AG08396 (cell line): ENCODE results near the gene KSR1.
"Not testable (repeated sequence)": the region's sequence is repeated elsewhere in the genome, so short reads cannot be mapped to it uniquely, and the experiment has no call there.

ENCODE experiments used
- DNase-seq: peaks from one replicate; pipeline ENCODE4 v3.0.0; 2012; ENCODE audit warnings: low spot score, mixed read lengths

KSR1 gene

DNA sequence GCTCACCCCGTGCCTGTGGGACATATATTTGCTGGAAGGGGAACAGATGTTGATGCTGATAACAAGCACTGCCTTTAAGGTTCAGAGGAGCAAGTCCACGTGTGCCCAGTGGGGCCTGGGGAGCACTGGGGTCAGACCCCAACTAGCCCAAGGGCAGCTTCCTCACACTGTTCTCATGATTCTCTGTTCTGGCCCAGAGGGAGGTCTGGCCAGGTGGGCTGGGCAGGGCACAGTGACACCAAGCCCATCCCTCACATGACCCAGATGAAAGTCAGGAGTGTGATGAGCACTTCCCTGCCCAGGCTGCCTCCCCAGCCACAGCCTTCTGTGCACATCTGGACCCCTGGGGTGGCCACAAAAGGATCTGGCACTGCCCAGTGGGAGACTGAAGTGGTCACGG lies 29.8 kb upstream of the KSR1 start:
- not testable (repeated sequence) for DNase-seq

DNA sequence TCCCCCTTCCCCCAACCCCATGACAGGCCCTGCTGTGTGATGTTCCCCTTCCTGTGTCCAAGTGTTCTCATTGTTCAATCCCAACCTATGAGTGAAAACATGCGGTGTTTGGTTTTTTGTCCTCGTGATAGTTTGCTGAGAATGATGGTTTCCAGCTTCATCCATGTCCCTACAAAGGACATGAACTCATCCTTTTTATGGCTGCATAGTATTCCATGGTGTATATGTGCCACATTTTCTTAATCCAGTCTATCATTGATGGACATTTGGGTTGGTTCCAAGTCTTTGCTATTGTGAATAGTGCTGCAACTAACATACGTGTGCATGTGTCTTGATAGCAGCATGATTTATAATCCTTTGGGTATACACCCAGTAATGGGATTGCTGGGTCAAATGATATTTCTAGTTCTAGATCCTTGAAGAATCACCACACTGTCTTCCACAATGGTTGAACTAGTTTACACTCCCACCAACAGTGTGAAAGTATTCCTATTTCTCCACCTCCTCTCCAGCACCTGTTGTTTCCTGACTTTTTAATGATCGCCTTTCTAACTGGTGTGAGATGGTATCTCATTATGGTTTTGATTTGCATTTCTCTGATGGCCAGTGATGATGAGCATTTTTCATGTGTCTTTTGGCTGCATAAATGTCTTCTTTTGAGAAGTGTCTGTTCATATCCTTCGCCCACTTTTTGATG lies 28.9 kb upstream of the KSR1 start:
- DNase-seq, result not testable (repeated sequence)

DNA sequence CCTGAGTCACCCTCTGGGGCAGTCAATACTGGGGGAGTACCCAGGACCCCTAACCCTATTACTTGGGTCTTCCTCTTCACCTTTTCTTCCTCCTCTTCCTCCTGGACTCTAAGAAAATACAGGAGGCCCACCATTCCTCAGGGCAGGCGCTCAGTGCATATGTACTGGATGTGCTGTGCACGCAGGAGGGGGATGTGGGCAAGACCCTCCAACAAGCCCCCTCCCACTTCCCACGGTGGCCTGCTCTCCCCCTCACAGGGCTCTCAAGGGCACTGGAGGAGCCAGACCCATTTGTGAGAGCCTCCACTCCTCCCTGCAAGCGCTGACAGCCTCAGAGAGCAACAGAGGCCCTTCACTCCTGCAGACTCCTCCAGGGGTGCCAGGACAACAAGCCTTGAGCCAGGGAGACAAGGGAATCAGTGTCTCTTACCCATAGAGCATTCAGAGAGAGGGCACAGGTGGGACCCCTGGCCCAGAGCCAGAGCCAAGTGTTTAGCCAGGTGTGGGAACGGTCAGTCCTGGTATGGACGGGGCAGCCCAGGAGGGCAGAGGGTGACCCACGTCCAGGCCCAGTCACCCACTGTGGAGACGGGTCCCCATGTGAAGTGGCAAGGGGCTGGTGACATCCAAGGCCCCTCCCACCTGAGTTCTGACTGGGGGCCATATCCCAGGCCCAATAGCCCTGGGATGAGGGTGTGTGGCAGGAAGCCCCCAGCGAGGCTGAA lies 27.3 kb upstream of the KSR1 start:
- no peak for DNase-seq

DNA sequence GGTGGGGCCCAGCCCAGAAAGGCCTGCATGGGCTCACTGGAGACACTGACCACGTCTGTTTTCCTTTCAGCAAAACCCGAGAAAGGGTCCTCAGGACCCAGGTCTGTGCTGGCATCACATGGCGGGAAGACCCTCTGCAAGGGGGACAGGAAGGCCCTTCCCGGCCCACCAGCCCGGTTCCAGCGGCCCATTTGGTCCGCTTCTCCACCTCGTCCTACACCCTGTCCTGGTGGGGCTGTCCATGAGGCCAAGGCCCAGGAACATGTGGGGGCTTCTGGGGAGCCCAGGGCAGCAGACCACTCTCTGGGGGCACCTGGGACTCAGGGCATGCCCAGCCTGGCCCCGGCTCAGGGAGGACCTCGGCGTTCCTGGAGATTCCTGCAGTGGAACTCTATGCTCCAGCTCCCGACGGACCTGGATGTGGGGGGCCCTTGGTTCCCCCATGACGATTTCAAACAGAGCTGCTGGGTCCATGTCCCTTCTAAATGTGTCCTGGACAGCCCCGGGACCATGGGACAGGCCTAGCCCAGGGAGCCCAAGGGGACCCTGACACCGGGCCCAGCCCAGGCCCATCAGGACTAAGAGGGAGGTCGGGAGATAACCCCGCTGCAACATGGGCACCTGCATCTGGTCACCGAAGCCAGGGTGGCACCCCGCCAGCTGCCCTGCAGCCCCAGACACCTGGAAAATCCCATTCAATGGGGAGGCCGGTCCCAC lies 26.4 kb upstream of the KSR1 start:
- DNase-seq, result no peak

DNA sequence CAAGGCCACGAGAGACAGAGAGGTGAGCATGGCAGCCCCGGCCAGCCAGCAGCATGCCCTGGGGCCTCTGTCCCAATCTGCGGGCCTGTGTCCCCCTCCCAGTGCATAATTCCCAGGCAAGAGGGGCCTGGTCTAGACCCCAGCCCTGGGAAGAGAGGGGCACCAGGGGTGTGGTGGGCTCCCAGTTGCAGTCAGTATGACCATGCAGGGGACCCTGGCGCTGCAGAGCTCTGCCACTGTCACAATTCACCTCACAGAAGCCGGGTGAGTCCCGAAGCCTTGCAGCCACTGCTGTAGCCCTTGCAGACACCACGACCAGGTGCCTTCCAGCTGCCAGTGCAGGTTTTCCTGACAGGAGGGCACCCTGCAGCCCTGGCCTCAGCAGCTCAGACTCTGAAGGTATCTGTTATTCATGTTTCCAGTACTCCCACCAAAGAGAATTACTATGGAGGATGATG lies 25.8 kb upstream of the KSR1 start:
- no peak for DNase-seq

DNA sequence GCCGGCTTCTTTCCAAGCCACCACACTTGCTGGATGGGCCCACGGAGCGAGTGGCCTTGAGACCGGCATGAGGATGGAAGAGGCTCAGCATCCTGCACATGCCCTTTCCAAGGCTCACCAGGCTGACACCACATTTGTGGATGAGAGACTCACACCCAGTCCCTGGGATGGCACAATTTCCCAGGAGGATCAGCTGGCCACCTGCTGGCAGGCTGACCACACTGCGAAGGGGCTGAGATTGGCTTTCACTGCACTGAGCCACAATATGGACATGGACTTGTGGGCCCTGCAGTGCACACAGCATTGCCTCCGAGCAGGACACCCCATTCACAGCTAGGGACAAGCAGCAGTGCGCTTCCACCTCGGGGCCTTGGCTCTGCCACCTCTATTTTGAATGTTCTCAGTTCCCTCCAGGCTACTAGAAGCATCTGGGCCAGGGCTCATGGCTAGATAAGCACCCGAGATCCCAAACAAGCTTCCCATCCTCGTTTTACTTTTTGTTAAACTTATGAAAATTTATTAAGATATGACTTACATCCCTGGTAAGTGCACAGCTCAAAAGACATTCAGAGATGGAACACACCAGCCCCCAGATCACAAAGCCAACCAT lies 25.3 kb upstream of the KSR1 start:
- peak; percentile 58 for DNase-seq

DNA sequence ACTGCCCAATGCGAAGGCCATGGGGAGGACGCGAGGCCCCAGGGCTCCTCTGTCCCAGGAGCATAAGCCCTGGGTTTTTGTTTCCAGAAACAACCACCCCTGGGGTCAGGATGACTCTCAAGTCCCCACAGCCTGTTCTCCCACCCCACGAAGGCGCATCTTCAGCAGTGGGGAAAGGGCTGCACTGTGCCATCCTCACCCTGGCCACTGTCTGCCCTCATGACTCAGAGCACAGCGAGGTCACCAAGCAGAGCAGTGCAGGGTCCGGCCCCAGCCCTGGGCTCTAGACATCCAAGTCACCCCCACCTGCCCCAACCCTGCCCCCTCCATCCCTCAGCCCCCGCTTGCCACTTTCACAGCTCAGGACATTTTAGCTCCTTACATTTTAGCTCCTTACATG lies 22.7 kb upstream of the KSR1 start:
- DNase-seq, result no peak

DNA sequence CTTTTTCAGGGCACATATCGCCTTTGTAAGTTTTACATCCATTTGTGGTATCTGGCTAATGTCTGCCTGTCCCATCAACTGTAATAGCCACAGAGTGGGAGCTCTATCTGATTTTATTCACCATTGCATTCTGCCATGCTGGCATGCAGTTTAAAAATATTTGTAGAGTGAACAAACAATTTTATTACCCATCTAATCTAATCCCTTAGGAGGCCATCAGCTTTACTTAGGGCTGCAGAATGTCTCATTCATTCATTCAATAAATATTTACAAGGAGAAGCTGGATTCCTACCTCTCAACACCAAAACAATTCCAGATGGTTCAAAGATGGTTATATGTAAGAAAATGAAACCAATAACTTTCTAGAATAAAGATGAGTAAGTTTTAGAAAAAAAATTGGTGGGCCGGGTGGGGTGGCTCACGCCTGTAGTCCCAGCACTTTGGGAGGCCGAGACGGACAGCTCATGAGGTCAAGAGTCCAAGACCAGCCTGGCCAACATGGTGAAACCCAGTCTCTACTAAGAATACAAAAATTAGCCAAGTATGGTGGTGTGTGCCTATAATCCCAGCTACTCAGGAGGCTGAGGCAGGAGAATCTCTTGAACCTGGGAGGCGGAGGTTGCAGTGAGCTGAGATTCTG lies 20.7 kb upstream of the KSR1 start:
- DNase-seq, result not testable (repeated sequence)

DNA sequence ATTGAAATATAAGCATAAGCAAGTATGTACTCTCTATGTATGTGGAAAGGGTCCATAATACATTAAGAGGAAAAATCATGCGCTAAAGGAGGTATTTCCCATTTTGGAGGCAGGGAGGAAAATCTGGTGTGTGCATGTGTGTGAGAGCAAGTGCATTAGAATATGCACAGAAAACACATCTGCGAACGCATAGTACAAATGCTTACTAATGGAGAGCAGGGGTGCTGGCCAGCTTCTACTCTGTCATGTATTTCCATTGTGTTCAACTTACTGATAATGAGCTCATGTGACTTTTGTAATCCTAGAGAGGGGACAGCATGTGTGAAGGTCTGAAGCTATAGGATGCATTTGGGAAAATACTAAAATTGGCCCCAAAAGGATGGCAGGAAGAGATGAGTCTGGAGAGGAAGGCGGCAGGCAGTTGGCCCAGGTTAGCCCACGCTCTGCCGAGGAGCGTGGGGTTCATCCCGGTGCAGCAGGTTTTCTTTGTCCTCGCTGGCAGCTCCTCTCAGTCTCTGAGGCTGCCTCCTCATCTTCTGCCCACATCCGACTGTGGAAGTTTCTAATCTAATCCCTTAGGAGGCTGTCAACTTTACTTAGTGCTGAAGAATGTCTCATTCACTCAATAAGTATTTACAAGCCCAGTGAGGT lies 17.8 kb upstream of the KSR1 start:
- no peak for DNase-seq

DNA sequence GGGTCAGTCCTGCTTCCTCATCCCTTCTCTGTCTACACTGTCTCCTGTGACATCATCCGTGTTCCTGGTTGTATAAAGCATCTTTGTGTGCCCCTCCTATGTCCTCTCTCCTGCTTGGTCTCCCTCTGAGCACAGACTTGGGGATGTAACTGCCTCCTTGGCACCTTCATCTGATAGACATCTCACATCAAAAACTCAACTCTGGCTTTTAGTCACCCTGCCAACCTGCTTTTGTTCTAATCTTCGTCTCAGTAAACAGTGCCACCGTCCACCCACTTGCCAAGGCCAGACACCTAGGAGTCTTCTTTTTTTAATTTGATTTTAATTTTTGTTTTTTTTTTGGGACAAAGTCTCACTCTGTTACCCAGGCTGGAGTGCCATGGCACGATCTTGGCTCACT lies 16.9 kb upstream of the KSR1 start:
- no peak for DNase-seq

DNA sequence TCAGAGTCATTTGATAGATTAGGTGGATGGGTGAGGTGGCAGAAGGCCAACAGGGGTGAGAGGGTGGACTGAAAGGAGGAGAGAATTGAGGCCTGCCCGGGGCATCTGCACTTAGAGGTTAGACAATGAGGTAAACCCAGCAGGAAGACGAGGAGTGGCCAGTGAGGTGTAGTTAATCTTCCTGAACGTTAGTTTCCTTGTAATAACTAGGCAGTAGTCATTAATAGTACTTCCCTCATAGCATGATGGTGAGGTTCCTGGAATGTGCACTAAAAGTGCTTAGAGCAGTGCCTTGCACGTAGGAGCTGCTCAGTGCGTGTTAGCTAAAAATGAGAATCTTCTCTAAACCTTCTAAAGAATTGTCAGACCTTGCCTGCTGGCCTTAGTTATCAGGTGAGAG lies 13.5 kb upstream of the KSR1 start:
- no peak for DNase-seq

DNA sequence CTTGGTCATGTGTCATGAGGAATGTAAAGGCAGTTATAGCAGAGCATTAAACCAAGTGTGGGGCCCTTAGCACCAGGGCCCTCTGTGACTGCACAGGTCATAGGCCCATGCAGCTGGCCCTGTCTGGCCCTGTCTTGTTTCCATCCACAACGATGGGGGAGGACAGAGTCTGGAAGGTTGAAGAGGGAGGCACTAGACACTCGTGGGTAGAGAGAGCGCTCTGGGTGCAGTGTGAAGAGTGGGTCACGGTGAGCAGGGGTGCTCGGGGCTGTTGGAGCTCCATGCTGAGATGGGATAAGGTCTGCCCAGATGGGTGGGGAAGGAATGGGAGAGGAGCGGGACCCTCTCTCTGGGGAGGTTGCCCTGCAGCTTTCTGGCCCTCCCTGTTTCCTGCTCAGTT lies 12.8 kb upstream of the KSR1 start:
- no peak for DNase-seq

DNA sequence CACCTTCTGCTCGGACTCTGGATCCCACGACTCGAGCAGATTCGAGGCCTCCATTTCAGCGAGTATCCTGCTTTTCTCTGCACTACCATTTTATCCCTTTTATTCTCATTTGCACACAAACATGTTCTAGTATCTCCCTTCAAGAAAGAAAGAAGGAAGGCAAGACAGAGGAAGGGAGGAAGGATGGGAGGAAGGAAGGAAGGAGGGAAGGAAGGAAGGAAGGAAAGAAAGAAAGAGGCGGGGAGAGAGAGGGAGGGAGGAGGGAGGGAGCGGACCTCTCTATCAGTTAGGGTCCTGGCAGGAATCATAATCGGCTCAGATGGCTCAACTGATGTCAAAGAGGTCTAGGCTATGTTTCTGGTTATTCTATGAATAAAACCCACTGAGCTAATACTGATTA lies 10.3 kb upstream of the KSR1 start:
- no peak for DNase-seq

DNA sequence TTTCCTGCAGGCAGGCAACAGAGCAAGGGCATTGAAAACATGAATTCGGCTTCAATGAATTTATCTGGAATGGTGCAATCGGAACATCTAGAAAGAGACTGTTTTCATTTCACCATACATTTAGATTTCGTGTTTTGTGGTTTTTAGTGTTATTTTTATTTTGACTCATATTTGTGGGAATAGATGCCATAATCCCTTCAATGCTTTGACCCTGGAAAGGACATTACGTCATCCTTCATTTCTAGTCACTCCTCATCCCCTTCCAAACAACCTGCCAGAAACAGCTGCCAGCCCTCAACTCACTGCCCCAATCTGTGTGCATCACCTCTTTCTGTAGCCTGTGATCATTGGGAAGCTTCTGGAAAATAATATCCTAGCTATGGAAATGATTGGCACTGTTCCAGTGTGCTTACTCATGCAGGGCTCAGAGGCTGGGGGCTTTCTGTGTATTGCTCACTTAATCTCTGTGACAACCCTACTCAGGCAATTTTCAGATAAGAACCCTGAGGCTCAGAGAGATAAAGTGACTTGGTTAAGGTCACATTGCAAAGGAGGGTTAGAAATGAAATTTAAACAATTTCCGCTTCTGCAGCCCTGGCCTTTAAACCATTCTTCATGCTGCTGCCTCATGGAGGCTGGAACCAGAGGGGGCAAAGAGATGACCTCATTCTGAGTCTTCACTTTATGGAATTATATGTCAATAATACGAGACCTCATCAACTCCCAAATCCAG lies 9.5 kb upstream of the KSR1 start:
- peak; percentile 78 for DNase-seq

DNA sequence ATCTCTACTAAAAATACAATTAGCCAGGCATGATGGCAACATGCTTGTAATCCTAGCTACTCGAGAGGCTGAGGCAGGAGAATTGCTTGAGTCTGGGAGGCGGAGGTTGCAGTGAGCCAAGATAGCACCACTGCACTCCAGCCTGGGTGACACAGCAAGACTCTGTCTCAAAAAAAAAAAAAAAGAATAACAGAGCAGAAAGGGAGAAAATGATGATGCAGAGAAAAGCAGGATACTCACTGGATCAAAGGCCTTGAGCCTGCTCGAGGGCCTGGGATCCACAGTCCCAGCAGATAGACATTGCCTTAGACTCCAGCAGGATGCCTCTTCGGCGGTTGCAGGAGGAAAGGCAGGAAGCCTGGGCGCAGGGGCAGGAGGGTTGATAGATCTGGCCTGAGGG lies 7.7 kb upstream of the KSR1 start:
- not testable (repeated sequence) for DNase-seq

DNA sequence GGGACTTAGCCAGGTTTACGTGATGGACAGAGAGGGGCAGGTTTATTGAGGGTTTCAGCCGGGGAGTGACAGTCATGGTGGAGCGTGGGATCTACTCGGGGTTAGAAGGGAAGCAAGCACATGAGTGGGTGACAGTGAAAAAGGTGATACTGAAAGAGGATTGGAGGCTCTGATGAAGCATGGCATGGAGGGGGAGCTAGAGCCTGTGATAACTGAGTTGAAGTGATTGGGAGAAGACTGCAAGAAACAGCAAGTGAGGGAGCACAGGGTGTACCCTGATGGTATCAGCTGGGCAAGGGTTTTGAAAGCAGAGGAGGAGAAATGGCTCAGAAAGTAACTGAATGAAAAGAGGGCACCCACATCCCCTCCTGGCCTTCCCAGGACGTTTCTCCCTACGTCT lies 6.7 kb upstream of the KSR1 start:
- DNase-seq, result no peak

DNA sequence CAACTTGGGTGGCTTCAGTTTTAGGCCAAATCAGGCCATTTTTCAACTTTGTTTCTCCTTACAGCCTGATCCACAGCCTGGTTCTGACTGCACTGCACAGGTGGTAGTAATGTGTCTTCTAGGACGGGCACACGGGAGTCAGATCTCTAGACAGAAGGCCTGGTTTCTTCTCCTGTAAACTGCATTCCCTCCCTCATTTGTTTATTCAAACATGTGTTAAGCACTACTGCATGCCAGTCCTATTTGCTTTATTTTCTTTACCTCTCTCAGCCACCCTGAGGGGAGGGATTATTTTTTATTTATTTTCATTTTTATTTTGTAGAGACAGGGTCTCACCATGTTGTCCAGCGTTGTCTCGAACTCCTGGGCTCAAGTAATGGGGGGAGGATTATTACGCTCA lies 6.3 kb upstream of the KSR1 start:
- DNase-seq, result no peak

DNA sequence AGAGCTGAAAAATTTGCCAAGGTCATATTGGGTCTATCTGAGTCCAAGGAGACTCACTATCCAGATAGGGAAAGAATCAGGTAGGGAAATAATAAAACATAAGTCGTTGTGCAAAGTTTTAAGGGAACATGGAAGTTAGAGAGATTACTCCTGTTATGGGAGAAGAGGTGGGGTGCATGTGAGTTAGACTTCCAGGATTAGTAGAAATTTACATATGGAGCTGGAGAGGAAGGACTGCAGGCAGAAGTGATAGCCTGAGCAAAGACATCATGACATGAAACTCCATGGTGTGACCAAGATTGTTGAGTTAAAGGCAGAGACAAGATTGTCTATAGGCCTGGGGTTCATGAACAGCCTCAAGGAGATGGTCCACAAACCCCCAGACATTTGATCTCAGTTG lies 5.8 kb upstream of the KSR1 start:
- DNase-seq, result no peak

DNA sequence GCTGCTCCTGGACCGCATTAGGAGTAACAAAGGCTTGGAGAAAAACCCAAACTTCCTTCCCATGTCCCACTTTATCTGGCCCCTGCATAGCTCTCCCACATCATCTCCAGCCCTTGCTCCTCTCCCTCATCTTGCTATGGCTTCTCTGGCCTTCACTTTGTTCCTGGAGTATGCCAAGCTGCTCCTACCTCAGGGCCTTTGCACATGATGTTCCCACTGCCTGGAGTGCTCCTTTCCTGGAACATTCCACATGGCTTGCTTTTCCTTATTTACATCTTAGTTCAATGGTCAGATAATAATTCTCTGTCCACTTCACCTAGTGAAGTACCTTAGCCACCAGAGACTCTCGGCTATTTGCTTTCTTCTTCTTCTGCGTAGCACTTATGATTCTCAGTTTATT lies 4.3 kb upstream of the KSR1 start:
- DNase-seq, result no peak

DNA sequence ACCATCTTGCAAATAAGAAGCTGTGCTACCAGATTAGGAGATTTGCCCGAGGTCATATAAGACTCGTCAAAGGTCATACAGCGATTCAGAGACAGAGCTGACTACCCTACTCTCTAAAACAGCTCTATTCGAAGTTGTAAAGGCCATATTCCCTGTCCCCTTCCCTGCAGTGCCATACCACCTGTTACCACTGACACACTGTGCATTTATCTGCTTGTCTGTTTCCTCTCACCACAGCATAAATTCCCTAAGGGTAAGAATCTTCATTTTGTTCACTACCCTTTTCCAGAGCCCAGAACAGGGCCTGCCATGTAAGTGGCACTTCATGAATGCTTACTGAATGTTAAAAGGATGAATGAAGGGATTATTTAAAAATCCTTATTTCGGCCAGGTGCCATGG lies 3.4 kb upstream of the KSR1 start:
- no peak for DNase-seq

DNA sequence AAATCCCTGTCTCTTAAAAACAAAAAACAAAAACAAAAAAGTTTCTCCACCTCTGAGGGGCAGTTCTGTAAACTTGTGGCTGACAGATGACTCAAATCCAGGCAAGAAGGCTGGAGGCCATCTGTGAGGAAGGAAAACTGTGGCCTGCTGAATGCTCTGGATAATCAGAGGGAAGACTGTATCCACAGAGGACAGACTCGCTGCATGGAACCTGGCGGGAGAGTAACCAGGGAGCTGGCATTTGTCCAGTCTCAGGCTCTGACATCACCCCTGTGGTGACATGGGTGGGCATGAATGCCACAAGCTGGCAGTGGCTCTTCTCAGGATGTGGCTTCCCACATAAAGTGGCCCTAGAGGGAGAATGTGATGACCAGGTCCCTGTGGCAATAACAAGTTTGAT lies 2.8 kb upstream of the KSR1 start:
- DNase-seq, result no peak
